ENCODE measurements around the gene TNFRSF13B.

The TNFRSF13B gene

GRCh38 chr17:16953841-16954240, 18.1 kb downstream of the TNFRSF13B start:
- DNase-seq (ENCODE audit: low spot score), result no peak
- TF ChIP-seq CTCF (IDR thresholded peaks at IDR 0.05; ENCODE audit: extremely low read depth, missing control alignments), result no peak

- no peak for TF ChIP-seq CTCF (IDR thresholded peaks at IDR 0.05; ENCODE audit: extremely low read depth, missing control alignments)
- DNase-seq (ENCODE audit: low spot score), result no peak
Observed at GRCh38 chr17:16953347-16953746, 18.6 kb downstream of the TNFRSF13B start.

- no peak for DNase-seq (ENCODE audit: low spot score)
- TF ChIP-seq CTCF (IDR thresholded peaks at IDR 0.05; ENCODE audit: extremely low read depth, missing control alignments), result no peak
Observed at GRCh38 chr17:16952401-16952800, 19.5 kb downstream of the TNFRSF13B start.

GRCh38 chr17:16950488-16950887, 21.4 kb downstream of the TNFRSF13B start:
- no peak for TF ChIP-seq CTCF (IDR thresholded peaks at IDR 0.05; ENCODE audit: extremely low read depth, missing control alignments)
- DNase-seq (ENCODE audit: low spot score), result no peak

- no peak for TF ChIP-seq CTCF (IDR thresholded peaks at IDR 0.05; ENCODE audit: extremely low read depth, missing control alignments)
- DNase-seq (ENCODE audit: low spot score), result no peak
Observed at GRCh38 chr17:16948587-16949376, 23.1 kb downstream of the TNFRSF13B start.

- no peak for TF ChIP-seq CTCF (IDR thresholded peaks at IDR 0.05; ENCODE audit: extremely low read depth, missing control alignments)
Observed at GRCh38 chr17:16947470-16947869, 24.4 kb downstream of the TNFRSF13B start.

GRCh38 chr17:16945663-16946218, 26.2 kb downstream of the TNFRSF13B start:
- no peak for TF ChIP-seq CTCF (IDR thresholded peaks at IDR 0.05; ENCODE audit: extremely low read depth, missing control alignments)
- no peak for DNase-seq (ENCODE audit: low spot score)

More at GRCh38 chr17:16947470-16947869, 24.4 kb downstream of the TNFRSF13B start:
- no peak for DNase-seq (ENCODE audit: low spot score)
